HEK293 (cell line): ENCODE measurements around the gene NNT.

Experiments used
- CTCF ChIA-PET: fragments of 350-600 bp; formaldehyde crosslinking; extraction: SDS; loops from one replicate; lab custom pipeline; 2021; ENCODE audit warnings: antibody characterized with exemption; lab: Yijun Ruan, JAX
- POLR2A ChIA-PET: fragments of 300-600 bp; formaldehyde crosslinking; extraction: SDS; loops from one replicate; lab custom pipeline; 2020; ENCODE audit warnings: antibody characterized with exemption, inconsistent platforms; lab: Yijun Ruan, JAX
- H3K27ac ChIP-seq: fragments of 200-500 bp; sonication (Bioruptor generic); 2 replicates; pipeline ENCODE4 v1.5.1; 2014; ENCODE audit warnings: low read depth, low read length, control low read depth, inconsistent platforms; ENCODE audit errors: extremely low read depth
- H3K36me3 ChIP-seq, 2 experiments: fragments of 200-500 bp in 1 of 2; sonication (Bioruptor generic) in 1 of 2; 1 replicate in 1 of 2; 2 replicates in 1 of 2; pipeline ENCODE4 v1.5.1; 2014 to 2017; ENCODE audit warnings: inconsistent platforms in 2 of 2, low read length in 2 of 2; ENCODE audit not compliant: control insufficient read depth in 2 of 2, insufficient read depth in 1 of 2
- H3K4me1 ChIP-seq: fragments of 200-500 bp; sonication (Bioruptor generic); 2 replicates; pipeline ENCODE4 v1.5.1; 2014; ENCODE audit warnings: mild to moderate bottlenecking, low read length, inconsistent platforms; ENCODE audit not compliant: control insufficient read depth, insufficient read depth
- H3K4me3 ChIP-seq: 2 replicates; pipeline ENCODE4 v1.5.1; 2011; ENCODE audit warnings: low read depth, mild to moderate bottlenecking, control low read depth, low read length, moderate library complexity
- H3K9me3 ChIP-seq: fragments of 200-500 bp; sonication (Bioruptor generic); 2 replicates; pipeline ENCODE4 v1.5.1; 2014; ENCODE audit warnings: low read depth, low read length, inconsistent platforms; ENCODE audit not compliant: control insufficient read depth, insufficient read depth
- ATF2 ChIP-seq: fragments of 450-650 bp; formaldehyde crosslinking; IDR thresholded peaks from 2 replicates; pipeline ENCODE4 v1.5.1; 2016; ENCODE audit warnings: missing biosample characterization, missing genetic modification characterization, low read depth
- FEZF1 ChIP-seq: fragments of 450-650 bp; formaldehyde crosslinking; IDR thresholded peaks from 2 replicates; pipeline ENCODE4 v1.5.1; 2016; ENCODE audit warnings: missing biosample characterization, missing genetic modification characterization
- GLI2 ChIP-seq: fragments of 450-650 bp; formaldehyde crosslinking; IDR thresholded peaks from 2 replicates; pipeline ENCODE4; 2017; ENCODE audit warnings: missing biosample characterization, missing genetic modification characterization, low read depth, borderline replicate concordance
- KLF7 ChIP-seq: fragments of 450-650 bp; formaldehyde crosslinking; IDR thresholded peaks from 2 replicates; pipeline ENCODE4 v1.5.1; 2016; ENCODE audit warnings: missing biosample characterization, missing genetic modification characterization, borderline replicate concordance
- KLF8 ChIP-seq: fragments of 450-650 bp; formaldehyde crosslinking; IDR thresholded peaks from 2 replicates; pipeline ENCODE4 v1.5.1; 2016; ENCODE audit warnings: missing biosample characterization, missing genetic modification characterization
- PRDM6 ChIP-seq: fragments of 450-650 bp; formaldehyde crosslinking; IDR thresholded peaks from 2 replicates; pipeline ENCODE4 v1.5.1; 2017; ENCODE audit warnings: missing biosample characterization, missing genetic modification characterization
- WT1 ChIP-seq: fragments of 450-650 bp; formaldehyde crosslinking; IDR thresholded peaks from 2 replicates; pipeline ENCODE4 v1.5.1; 2016; ENCODE audit warnings: missing biosample characterization, missing genetic modification characterization
- ZNF174 ChIP-seq: fragments of 450-650 bp; formaldehyde crosslinking; IDR thresholded peaks from 2 replicates; pipeline ENCODE4 v1.5.0; 2017; ENCODE audit warnings: missing biosample characterization, mild to moderate bottlenecking, missing genetic modification characterization
- ZNF211 ChIP-seq: fragments of 450-650 bp; formaldehyde crosslinking; IDR thresholded peaks from 2 replicates; pipeline ENCODE4 v1.5.1; 2016; ENCODE audit warnings: low read depth, missing biosample characterization, missing genetic modification characterization
- ZNF23 ChIP-seq: fragments of 450-650 bp; formaldehyde crosslinking; IDR thresholded peaks from 2 replicates; pipeline ENCODE4 v1.5.1; 2016; ENCODE audit warnings: missing biosample characterization, missing genetic modification characterization, borderline replicate concordance
- ZNF280D ChIP-seq: fragments of 450-650 bp; formaldehyde crosslinking; IDR thresholded peaks from 2 replicates; pipeline ENCODE4 v1.5.1; 2016; ENCODE audit warnings: missing biosample characterization, missing genetic modification characterization
- ZNF335 ChIP-seq: fragments of 450-650 bp; formaldehyde crosslinking; conservative IDR thresholded peaks from 2 replicates; pipeline ENCODE4 v1.5.1; 2016; ENCODE audit warnings: missing biosample characterization, missing genetic modification characterization
- ZNF37A ChIP-seq: fragments of 450-650 bp; IDR thresholded peaks from 2 replicates; pipeline ENCODE4 v1.5.1; 2018; ENCODE audit warnings: missing biosample characterization, missing genetic modification characterization
- ZNF518A ChIP-seq: fragments of 450-650 bp; formaldehyde crosslinking; conservative IDR thresholded peaks from 2 replicates; pipeline ENCODE4 v1.5.1; 2016; ENCODE audit warnings: low read depth, missing biosample characterization, missing genetic modification characterization
- ZNF610 ChIP-seq: fragments of 450-650 bp; formaldehyde crosslinking; IDR thresholded peaks from 2 replicates; pipeline ENCODE4 v1.5.1; 2016; ENCODE audit warnings: missing biosample characterization, missing genetic modification characterization, borderline replicate concordance
- ZNF664 ChIP-seq: fragments of 450-650 bp; formaldehyde crosslinking; IDR thresholded peaks from 2 replicates; pipeline ENCODE4 v1.5.1; 2016; ENCODE audit warnings: missing biosample characterization, missing genetic modification characterization
- ZNF692 ChIP-seq: fragments of 450-650 bp; formaldehyde crosslinking; IDR thresholded peaks from 2 replicates; pipeline ENCODE4 v1.5.1; 2016; ENCODE audit warnings: missing biosample characterization, missing genetic modification characterization
- ZNF776 ChIP-seq: fragments of 450-650 bp; formaldehyde crosslinking; IDR thresholded peaks from 2 replicates; pipeline ENCODE4 v1.5.0; 2017; ENCODE audit warnings: missing biosample characterization, missing genetic modification characterization, borderline replicate concordance
- ZSCAN4 ChIP-seq: fragments of 450-650 bp; formaldehyde crosslinking; IDR thresholded peaks from 2 replicates; pipeline ENCODE4 v1.5.1; 2017; ENCODE audit warnings: missing biosample characterization, missing genetic modification characterization

The NNT gene

GRCh38 chr5:43572357-43572756 lies 30.6 kb upstream of the NNT start (continued):
- TF ChIP-seq ZNF23 (tag by site-specific recombination), result no peak
- TF ChIP-seq WT1, result no peak; the same call in 1 of the 2 replicates
- peak; percentile 77; the same call in 1 of the 2 replicates for TF ChIP-seq GLI2 (tag by site-specific recombination)
- no peak for TF ChIP-seq ZNF776 (tag by site-specific recombination)

GRCh38 chr5:43573058-43573457 lies 29.9 kb upstream of the NNT start:
- Histone ChIP-seq H3K4me1 (peaks cover 30% of the 10 kb centered on the region), H3K36me3 (peaks cover 5 to 7% of the 10 kb centered on the region in 2 experiments; a peak in 2 of 3 replicates), H3K27ac (no peak overlapping the region), H3K9me3 (no peaks in the 10 kb centered on the region), H3K4me3 (no peak overlapping the region)
- POLR2A ChIA-PET, result interaction anchor here (1.7 kb wide), 1 partner anchor 11 kb away, joined by 4 read pairs; no protein-coding TSS in a partner anchor
- CTCF ChIA-PET, result interaction anchor here (0.6 kb wide), 1 partner anchor 52 kb away, joined by 3 read pairs; no protein-coding TSS in a partner anchor
- TF ChIP-seq ZNF518A (tag by site-specific recombination) (peak; percentile 54; the same call in 1 of the 2 replicates), KLF8 (tag by site-specific recombination) (no peak), ATF2 (tag by site-specific recombination) (peak; percentile 36; the same call in 1 of the 2 replicates), ZNF211 (tag by site-specific recombination) (peak; percentile 58; the same call in 1 of the 2 replicates), KLF7 (tag by site-specific recombination) (no peak), PRDM6 (tag by site-specific recombination) (peak; percentile 78), ZNF664 (tag by site-specific recombination) (peak; percentile 63; the same call in 1 of the 2 replicates), FEZF1 (0 out of 2 replicates have a peak, but pooled peaks have one; percentile 15), ZNF335 (tag by site-specific recombination) (peak; percentile 49), ZNF174 (tag by site-specific recombination) (no peak), ZSCAN4 (peak; percentile 45), ZNF37A (tag by site-specific recombination) (no peak), ZNF692 (0 out of 2 replicates have a peak, but pooled peaks have one; percentile 38), ZNF280D (tag by site-specific recombination) (no peak), ZNF610 (tag by site-specific recombination) (0 out of 2 replicates have a peak, but pooled peaks have one; percentile 20)
